Small intestine (tissue), 16 donors: ENCODE measurements around the gene UNKL. TPM values are rescaled to one million over a fixed set of nuclear protein-coding genes. Genes with fewer than 3 reads are reported as not detected.
A peak's percentile ranks its signal among the peaks of the same experiment; 100 is the strongest.

Experiments
- DNase-seq, 2 donors: peaks; one replicate each; pipeline versions ENCODE4 v3.0.0 to v3.0.0-alpha.2; 2013
- FAIRE-seq: peaks from 2 replicates; lab custom pipeline; 2012; peaks lifted over from hg19 to GRCh38; lab: Jason Lieb, UNC
- H3K27ac ChIP-seq, 3 donors: one replicate each; pipeline ENCODE4 v1.5.1; 2013; ENCODE audit warnings: low read length in 2 of 3, mild to moderate bottlenecking in 2 of 3, control low read depth in 1 of 3, inconsistent platforms in 1 of 3, low read depth in 1 of 3, moderate library complexity in 1 of 3
- H3K27me3 ChIP-seq, 3 donors: one replicate each; pipeline ENCODE4 v1.6.1; 2013; ENCODE audit warnings: low read length in 3 of 3, inconsistent platforms in 1 of 3; ENCODE audit not compliant: control insufficient read depth in 3 of 3, insufficient read depth in 3 of 3
- H3K36me3 ChIP-seq, 3 donors: one replicate each; pipeline ENCODE4 v1.6.1; 2013; ENCODE audit warnings: low read length in 3 of 3, inconsistent platforms in 1 of 3, low read depth in 1 of 3, mild to moderate bottlenecking in 1 of 3, moderate library complexity in 1 of 3; ENCODE audit not compliant: control insufficient read depth in 3 of 3, insufficient read depth in 2 of 3
- H3K4me1 ChIP-seq, 3 donors: one replicate each; pipeline ENCODE4 v1.6.1; 2013; ENCODE audit warnings: low read length in 2 of 3, inconsistent platforms in 1 of 3, low read depth in 1 of 3, mild to moderate bottlenecking in 1 of 3, moderate library complexity in 1 of 3; ENCODE audit not compliant: control insufficient read depth in 3 of 3, insufficient read depth in 2 of 3
- H3K4me3 ChIP-seq, 3 donors: one replicate each; pipeline ENCODE4 v1.5.1; 2013; ENCODE audit warnings: low read length in 3 of 3, control low read depth in 1 of 3, inconsistent platforms in 1 of 3, low read depth in 1 of 3, mild to moderate bottlenecking in 1 of 3, moderate library complexity in 1 of 3
- H3K9me3 ChIP-seq, 2 donors: one replicate each; pipeline ENCODE4 v1.6.1; 2013; ENCODE audit warnings: low read depth in 1 of 2, low read length in 1 of 2; ENCODE audit not compliant: control insufficient read depth in 2 of 2, insufficient read depth in 1 of 2
- WGBS, 3 donors: extraction: QIAGEN DNeasy Blood & Tissue Kit; methylation state at CpG; one replicate each; pipeline ENCODE4 v1.1.7; 2013; 5-methylcytosine and 5-hydroxymethylcytosine counted together
- long read RNA-seq, 10 donors: transcript quantifications; one replicate each; lab custom pipeline, GENCODE V29; 2026
- polyA plus RNA-seq, 4 donors: library from polyadenylated mRNA; stranded (reverse) in 3 of 4; unstranded in 1 of 4; fragments of 200-250 nt in 3 of 4; fragments of 120-200 nt in 1 of 4; gene quantifications; one replicate each; pipeline versions ENCODE4 v1.2.1 to v1.2.3, GENCODE V29; 2013
- donor health status: healthy with polysubstance abuse.
- donor health status: control.
- donor health status: control.
- donor health status: Bipolar disorder and iron deficiency.
- donor health status: healthy.

Gene UNKL
- polyA plus RNA-seq = 10 to 100 TPM in 1 of 4 donors, 1 to 10 TPM in 3; 1.9 to 21.1 (median 4.6) TPM
- long read RNA-seq, donor 1 = 0 reads
- long read RNA-seq, donor 2, partial matches to known transcripts = 28 of 29 reads
- long read RNA-seq, donor 2, other reads (novel, unspliced or antisense) = 0 of 29 reads
- long read RNA-seq, donor 3, partial matches to known transcripts = 18 of 19 reads
- long read RNA-seq, donor 3, other reads (novel, unspliced or antisense) = 0 of 19 reads
- long read RNA-seq, donor 4 = 0 reads
- long read RNA-seq, donor 5, partial matches to known transcripts = 0 of 1 reads
- long read RNA-seq, donor 5, other reads (novel, unspliced or antisense) = 0 of 1 reads
- long read RNA-seq, donor 6 = 0 reads
- long read RNA-seq, donor 7, partial matches to known transcripts = 0 of 1 reads
- long read RNA-seq, donor 7, other reads (novel, unspliced or antisense) = 0 of 1 reads
- long read RNA-seq, donor 8 = 0 reads
- long read RNA-seq, donor 9, partial matches to known transcripts = 18 of 19 reads
- long read RNA-seq, donor 9, other reads (novel, unspliced or antisense) = 0 of 19 reads
- long read RNA-seq, donor 10, partial matches to known transcripts = 85 of 85 reads
- long read RNA-seq, donor 10, other reads (novel, unspliced or antisense) = 0 of 85 reads

- FAIRE-seq (no peak), DNase-seq (peak; percentile 55 to 85)
- 1% methylated on average over 27 to 72 of the region's 72 CpGs for WGBS, 3 donors
- H3K9me3 ChIP-seq = no peaks in the 10 kb centered on the region
- no peaks in the 10 kb centered on the region for H3K4me1 ChIP-seq
- peak within 1 kb of the TSS; percentile 85 to 100 (median 99) for H3K4me3 ChIP-seq
- H3K27me3 ChIP-seq = no peaks in the 10 kb centered on the region
- peak within 1 kb of the TSS; percentile 87 to 94 (median 93) for H3K27ac ChIP-seq
- peaks cover 0 to 37% (median 0%) of the 10 kb centered on the region in 3 donors for H3K36me3 ChIP-seq
These were observed at the start of gene UNKL for GRCh38 chr16:1414532-1415260. UNKL (minus strand) TSS chr16:1414704; CDS start chr16:1414691, 13 bp downstream.

- H3K4me3 ChIP-seq = no peak overlapping the region
- no peaks in the 10 kb centered on the region for H3K9me3 ChIP-seq
- H3K36me3 ChIP-seq = peaks cover 5 to 83% (median 11%) of the 10 kb centered on the region in 3 donors
- no peak overlapping the region for H3K27ac ChIP-seq
- H3K27me3 ChIP-seq = no peaks in the 10 kb centered on the region
- FAIRE-seq (no peak), DNase-seq (no peak)
- 85 to 94% (median 87%) methylated on average over 20 to 24 of the region's 24 CpGs for WGBS, 3 donors
- no peaks in the 10 kb centered on the region for H3K4me1 ChIP-seq
These were observed 46.6 kb upstream of the UNKL start for GRCh38 chr16:1461146-1461545.

GRCh38 chr16:1460602-1461138, 46.2 kb upstream of the UNKL start:
- Histone ChIP-seq H3K36me3 (peaks cover 10 to 85% (median 13%) of the 10 kb centered on the region in 3 donors), H3K27me3 (no peaks in the 10 kb centered on the region), H3K27ac (no peak overlapping the region), H3K9me3 (no peaks in the 10 kb centered on the region), H3K4me1 (no peaks in the 10 kb centered on the region), H3K4me3 (no peak overlapping the region)
- no peak for DNase-seq
- WGBS, 3 donors = 91 to 92% (median 91%) methylated on average over 25 to 30 of the region's 30 CpGs
- FAIRE-seq = no peak

- no peak for FAIRE-seq
- no peak overlapping the region for H3K27ac ChIP-seq
These were observed 45.5 kb upstream of the UNKL start for GRCh38 chr16:1459967-1460366.

GRCh38 chr16:1458977-1459341, 44.5 kb upstream of the UNKL start:
- WGBS, 3 donors = 75 to 86% (median 82%) methylated on average over 14 of the region's 14 CpGs
- no peaks in the 10 kb centered on the region for H3K27me3 ChIP-seq
- FAIRE-seq (no peak), DNase-seq (no peak)
- peaks cover 14 to 85% (median 22%) of the 10 kb centered on the region in 3 donors for H3K36me3 ChIP-seq
- H3K27ac ChIP-seq = no peak overlapping the region
- H3K4me1 ChIP-seq = no peaks in the 10 kb centered on the region
- no peaks in the 10 kb centered on the region for H3K9me3 ChIP-seq
- no peak overlapping the region for H3K4me3 ChIP-seq

More at GRCh38 chr16:1459967-1460366, 45.5 kb upstream of the UNKL start:
- peaks cover 11 to 85% (median 19%) of the 10 kb centered on the region in 3 donors for H3K36me3 ChIP-seq
- no peaks in the 10 kb centered on the region for H3K9me3 ChIP-seq
- H3K4me3 ChIP-seq = no peak overlapping the region
- no peak for DNase-seq
- 80 to 98% (median 88%) methylated on average over 8 to 10 of the region's 10 CpGs for WGBS, 3 donors
- no peaks in the 10 kb centered on the region for H3K4me1 ChIP-seq
- no peaks in the 10 kb centered on the region for H3K27me3 ChIP-seq

- H3K36me3 ChIP-seq = peaks cover 19 to 86% (median 22%) of the 10 kb centered on the region in 3 donors
- 89 to 95% (median 91%) methylated on average over 26 of the region's 26 CpGs for WGBS, 3 donors
These were observed 44.0 kb upstream of the UNKL start for GRCh38 chr16:1458336-1458976.

GRCh38 chr16:1457489-1458245, 43.2 kb upstream of the UNKL start:
- no peaks in the 10 kb centered on the region for H3K27me3 ChIP-seq
- FAIRE-seq = no peak
- H3K9me3 ChIP-seq = no peaks in the 10 kb centered on the region
- whole genome bisulfite sequencing, 3 donors = 87 to 92% (median 91%) methylated on average over 40 to 42 of the region's 42 CpGs
- H3K27ac ChIP-seq = no peak overlapping the region
- peaks cover 19 to 86% (median 22%) of the 10 kb centered on the region in 3 donors for H3K36me3 ChIP-seq
- no peaks in the 10 kb centered on the region for H3K4me1 ChIP-seq
- no peak for DNase-seq
- no peak overlapping the region for H3K4me3 ChIP-seq

More at GRCh38 chr16:1458336-1458976, 44.0 kb upstream of the UNKL start:
- FAIRE-seq (no peak), DNase-seq (no peak)
- H3K27ac ChIP-seq = no peak overlapping the region
- no peaks in the 10 kb centered on the region for H3K4me1 ChIP-seq
- H3K27me3 ChIP-seq = no peaks in the 10 kb centered on the region
- no peak overlapping the region for H3K4me3 ChIP-seq
- no peaks in the 10 kb centered on the region for H3K9me3 ChIP-seq
